HG02938 (cell line): ENCODE data around the gene ZNF418.
"Not testable (repeated sequence)": the region's sequence is repeated elsewhere in the genome, so short reads cannot be mapped to it uniquely, and the experiment has no call there.

Experiments used
- ATAC-seq: cut with Tn5 transposase; IDR thresholded peaks from one replicate; pipeline ENCODE4 v1.9.1; 2021; ENCODE audit warnings: mild to moderate bottlenecking, moderate library complexity; ENCODE audit not compliant: unreplicated experiment

Gene ZNF418

GRCh38 chr19:57890706-57891105, 44.5 kb downstream of the ZNF418 start:
- ATAC-seq = not testable (repeated sequence)

- ATAC-seq = peak; percentile 64
Observed at GRCh38 chr19:57888560-57889231, 46.5 kb downstream of the ZNF418 start, which contains the start of gene ZNF814. Gene ZNF814, minus strand, starts transcription at chr19:57889037. Its CDS starts 235 bp downstream, at chr19:57888802.

GRCh38 chr19:57888107-57888559, 47.1 kb downstream of the ZNF418 start:
- no peak for ATAC-seq

- ATAC-seq = no peak
Observed at GRCh38 chr19:57887195-57887941, 47.8 kb downstream of the ZNF418 start.

- no peak for ATAC-seq
Observed at GRCh38 chr19:57886046-57886445, 49.2 kb downstream of the ZNF418 start.

- ATAC-seq = not testable (repeated sequence)
Observed at GRCh38 chr19:57873883-57874799, 61.1 kb downstream of the ZNF418 start.

- no peak for ATAC-seq
Observed at GRCh38 chr19:57872450-57872849, 62.8 kb downstream of the ZNF418 start.
